Stimulated activated effector memory CD8-positive, alpha-beta T cell treated with anti-CD3 and anti-CD28 coated beads, Interleukin-12 subunit alpha, Interleukin-12 subunit beta, amount 100 ng/mL, for 72 hours (primary cell): Measurements from ENCODE around the gene SLC4A7.
"Not testable (repeated sequence)": the region's sequence is repeated elsewhere in the genome, so short reads cannot be mapped to it uniquely, and the experiment has no call there.

ENCODE experiments used
- ATAC-seq: fragments of 150-1000 bp; cut with Tn5 transposase; 2 replicates; pipeline ENCODE4 v1.10.0; 2021
- DNase-seq, 2 donors: peaks; one replicate each; pipeline ENCODE4 v3.0.0; 2021 to 2022; ENCODE audit warnings: low spot score in 2 of 2
- H3K27ac Mint-ChIP-seq: one replicate; pipeline ENCODE4 v1.8.0; 2022; ENCODE audit warnings: mild to moderate bottlenecking, mixed read lengths
- H3K36me3 Mint-ChIP-seq: one replicate; pipeline ENCODE4 v1.8.0; 2022; ENCODE audit warnings: mild to moderate bottlenecking, mixed read lengths
- H3K4me1 Mint-ChIP-seq: one replicate; pipeline ENCODE4 v1.8.0; 2022; ENCODE audit warnings: mixed read lengths
- H3K4me3 Mint-ChIP-seq: one replicate; pipeline ENCODE4 v1.8.0; 2022; ENCODE audit warnings: mild to moderate bottlenecking, mixed read lengths
- H3K9me3 Mint-ChIP-seq: one replicate; pipeline ENCODE4 v1.8.0; 2022; ENCODE audit warnings: mixed read lengths

Gene SLC4A7

DNA sequence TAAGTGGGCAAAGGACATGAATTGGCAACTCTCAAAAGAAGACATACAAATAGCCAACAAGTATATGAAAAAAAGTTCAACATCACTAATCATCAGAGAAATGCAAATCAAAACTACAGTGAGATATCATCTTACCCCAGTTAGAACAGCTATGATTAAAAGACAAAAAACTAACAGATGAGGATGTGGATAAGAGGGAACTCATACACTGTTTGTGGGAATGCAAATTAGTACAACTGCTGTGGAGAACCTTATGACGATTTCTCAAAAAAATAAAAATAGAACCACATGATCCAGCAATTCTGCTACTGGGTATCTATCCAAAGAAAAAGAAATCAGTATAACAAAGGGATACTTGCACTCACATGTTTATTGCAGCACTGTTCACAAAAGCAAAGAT is 143.7 kb downstream of the SLC4A7 start:
- H3K4me3 Mint-ChIP-seq = no peak overlapping the region
- no peak for DNase-seq
- H3K36me3 Mint-ChIP-seq = no peaks in the 10 kb centered on the region
- peaks cover 3% of the 10 kb centered on the region for H3K4me1 Mint-ChIP-seq
- no peak overlapping the region for H3K27ac Mint-ChIP-seq
- no peaks in the 10 kb centered on the region for H3K9me3 Mint-ChIP-seq
- no peak for ATAC-seq

DNA sequence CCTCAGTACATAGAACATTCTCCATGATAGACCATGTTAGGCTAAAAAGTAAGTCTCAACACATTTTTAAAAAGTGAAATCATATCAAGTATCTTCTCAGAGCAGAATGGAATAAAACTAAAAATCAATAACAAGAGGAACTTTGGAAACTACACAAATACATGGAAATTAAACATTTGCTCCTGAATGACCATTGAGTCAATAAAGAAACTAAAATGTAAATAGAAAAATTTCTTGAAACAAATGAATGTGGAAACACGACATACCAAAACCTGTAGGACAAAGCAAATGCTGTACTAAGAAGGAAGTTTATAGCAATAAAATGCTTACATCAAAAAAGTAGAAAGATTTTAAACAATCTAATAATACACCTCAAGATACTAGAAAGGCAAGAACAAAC is 148.6 kb downstream of the SLC4A7 start:
- DNase-seq (no peak), ATAC-seq (no peak)
- H3K4me1 Mint-ChIP-seq = no peaks in the 10 kb centered on the region
- no peak overlapping the region for H3K4me3 Mint-ChIP-seq
- H3K27ac Mint-ChIP-seq = no peak overlapping the region
- no peaks in the 10 kb centered on the region for H3K36me3 Mint-ChIP-seq
- no peaks in the 10 kb centered on the region for H3K9me3 Mint-ChIP-seq

DNA sequence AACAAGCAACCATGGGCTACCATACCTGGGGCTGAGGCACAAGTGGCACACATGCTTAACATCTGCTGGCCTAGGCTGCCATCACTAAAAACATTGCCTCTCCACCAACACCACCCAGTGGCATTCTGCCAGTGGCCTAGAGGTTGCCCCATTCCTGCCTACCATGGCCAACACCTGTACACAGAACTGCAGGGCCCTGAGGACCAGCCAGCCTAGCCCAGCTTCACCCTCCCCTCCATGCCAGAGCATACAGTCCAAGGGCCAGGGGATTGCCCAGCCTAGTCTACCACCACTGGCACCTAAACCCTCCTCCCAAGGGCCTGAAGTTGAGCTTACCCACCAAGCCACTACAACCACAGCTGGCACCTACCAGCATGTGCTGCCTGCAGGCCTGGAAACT is 150.3 kb downstream of the SLC4A7 start:
- H3K36me3 Mint-ChIP-seq = no peaks in the 10 kb centered on the region
- DNase-seq (no peak), ATAC-seq (peak; percentile 11)
- H3K9me3 Mint-ChIP-seq = no peaks in the 10 kb centered on the region
- no peak overlapping the region for H3K27ac Mint-ChIP-seq
- H3K4me1 Mint-ChIP-seq = no peaks in the 10 kb centered on the region
- H3K4me3 Mint-ChIP-seq = no peak overlapping the region

DNA sequence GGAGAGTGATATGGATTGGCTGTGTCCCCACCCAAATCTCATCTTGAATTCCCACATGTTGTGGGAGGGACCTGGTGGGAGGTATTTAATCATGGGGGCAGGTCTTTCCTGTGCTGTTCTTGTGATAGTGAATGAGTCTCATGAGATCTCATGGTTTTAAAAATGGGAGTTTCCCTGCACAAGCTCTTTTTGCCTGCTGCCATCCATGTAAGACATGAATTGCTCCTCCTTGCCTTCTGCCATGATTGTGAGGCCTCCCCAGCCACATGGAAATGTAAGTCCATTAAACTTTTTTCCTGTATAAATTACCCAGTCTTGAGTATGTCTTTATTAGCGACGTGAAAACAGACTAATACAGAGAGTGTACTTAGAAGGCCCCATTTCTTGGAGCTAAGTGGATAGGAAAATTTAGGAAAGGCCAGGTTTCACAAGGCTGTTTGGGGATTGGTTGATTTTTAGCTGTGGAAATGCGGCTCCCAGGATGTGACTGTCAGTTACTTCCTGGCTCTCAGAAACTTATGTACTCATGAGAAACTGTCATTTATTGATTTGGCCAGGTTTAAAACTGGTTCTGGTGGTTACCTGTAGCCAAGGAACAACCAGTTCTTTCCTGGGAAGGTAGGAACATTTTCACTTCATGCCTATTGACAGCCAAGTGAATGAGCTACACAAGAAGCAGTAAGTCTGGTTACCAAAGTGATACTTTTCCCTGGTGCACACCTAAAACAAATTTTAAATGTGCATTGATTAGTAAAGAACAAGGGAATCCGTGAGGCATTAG is 155.0 kb downstream of the SLC4A7 start:
- H3K4me1 Mint-ChIP-seq, H3K36me3 Mint-ChIP-seq, DNase-seq, H3K4me3 Mint-ChIP-seq, ATAC-seq, H3K27ac Mint-ChIP-seq, H3K9me3 Mint-ChIP-seq: not testable (repeated sequence)

DNA sequence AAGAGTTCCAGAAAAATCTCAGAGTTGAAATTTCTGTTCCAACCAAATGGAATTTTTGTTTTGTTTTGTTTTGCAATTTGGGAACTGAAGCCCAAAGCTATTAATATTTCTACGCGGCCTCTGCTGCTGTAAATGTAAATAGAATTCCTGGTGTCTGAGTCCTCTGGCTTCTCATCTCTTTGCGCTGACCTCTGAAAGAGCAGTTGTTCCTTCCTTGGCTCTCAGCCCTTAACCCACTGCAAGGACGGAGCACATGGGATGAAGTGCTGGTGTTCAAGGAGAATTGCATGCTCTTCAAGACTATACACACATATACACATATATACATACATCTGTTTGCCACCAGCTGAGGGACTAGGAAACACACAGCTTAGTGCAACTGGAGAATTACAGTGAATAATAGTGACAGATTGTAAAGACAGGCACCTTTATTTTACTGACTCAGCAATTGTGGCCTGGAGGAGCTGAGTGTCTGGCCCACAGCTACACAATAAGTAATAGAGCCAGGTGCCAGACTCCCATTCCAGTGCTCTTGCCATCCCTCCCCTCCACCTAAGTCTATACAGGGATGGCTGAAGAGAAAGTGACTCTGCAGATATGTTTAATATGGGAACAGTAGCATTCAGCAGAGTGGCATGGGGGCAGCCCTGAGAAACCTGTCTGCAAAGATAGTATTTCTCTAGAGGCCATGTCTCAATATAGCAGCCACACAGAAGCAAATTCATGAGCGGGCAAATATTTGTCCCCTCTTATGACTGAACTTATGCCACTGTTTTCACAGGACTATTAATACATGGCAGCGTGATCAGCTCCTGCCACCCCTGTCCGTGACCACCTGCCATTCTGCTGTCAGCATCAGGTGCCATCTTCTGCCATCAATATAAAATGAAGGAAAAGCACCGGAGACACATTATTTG is 157.3 kb downstream of the SLC4A7 start:
- H3K4me1 Mint-ChIP-seq = no peaks in the 10 kb centered on the region

DNA sequence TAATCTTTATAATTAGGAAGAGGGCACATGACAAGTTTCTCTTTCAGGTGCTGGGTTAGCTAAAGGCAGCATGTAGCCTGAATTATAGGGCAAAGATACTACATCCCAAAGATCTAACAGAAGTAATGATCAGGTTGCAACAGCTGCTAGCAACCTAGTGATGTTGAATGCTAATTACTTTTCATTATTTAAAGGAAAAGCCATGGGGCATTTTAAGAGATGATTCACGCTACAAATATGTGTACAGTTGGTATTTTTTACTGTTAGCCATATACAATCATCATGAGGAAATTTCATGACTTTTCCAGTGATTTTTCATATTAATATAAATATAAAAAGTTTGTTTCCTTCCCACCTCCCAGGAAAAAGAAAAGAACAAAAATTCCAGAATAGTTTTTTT is 158.0 kb downstream of the SLC4A7 start:
- no peaks in the 10 kb centered on the region for H3K36me3 Mint-ChIP-seq
- H3K9me3 Mint-ChIP-seq = peaks cover 7% of the 10 kb centered on the region
- DNase-seq = no peak
- H3K27ac Mint-ChIP-seq = no peak overlapping the region
- no peak overlapping the region for H3K4me3 Mint-ChIP-seq
- no peak for ATAC-seq
- H3K4me1 Mint-ChIP-seq = no peaks in the 10 kb centered on the region

More for the DNA sequence above, 157.3 kb downstream of the SLC4A7 start:
- Mint-ChIP-seq H3K9me3 (peaks cover 7% of the 10 kb centered on the region), H3K36me3 (no peaks in the 10 kb centered on the region), H3K4me3 (no peak overlapping the region), H3K27ac (no peak overlapping the region)
- DNase-seq = no peak
- ATAC-seq = no peak

DNA sequence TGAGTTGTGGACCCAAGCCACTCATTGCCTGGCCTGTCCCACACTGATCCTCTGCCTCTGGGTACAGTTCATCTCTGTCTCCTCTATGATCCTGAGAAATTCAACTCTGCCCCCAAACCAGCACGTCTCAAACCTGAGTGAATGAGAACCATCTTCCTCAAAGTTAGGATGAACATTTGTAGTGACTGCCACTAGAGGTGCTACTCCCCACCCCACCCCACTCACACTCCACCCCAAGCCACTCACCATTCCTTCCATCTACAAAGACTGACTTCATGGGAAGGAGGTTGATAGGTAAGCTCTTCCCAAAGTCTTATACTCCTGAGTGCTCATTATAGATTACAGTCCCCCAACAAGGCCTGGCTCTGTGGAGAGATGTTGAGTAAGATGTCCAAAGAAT is 158.8 kb downstream of the SLC4A7 start:
- H3K4me3 Mint-ChIP-seq = no peak overlapping the region
- ATAC-seq = peak; percentile 19
- no peaks in the 10 kb centered on the region for H3K36me3 Mint-ChIP-seq
- DNase-seq = no peak
- H3K9me3 Mint-ChIP-seq = peaks cover 7% of the 10 kb centered on the region
- no peaks in the 10 kb centered on the region for H3K4me1 Mint-ChIP-seq
- no peak overlapping the region for H3K27ac Mint-ChIP-seq

DNA sequence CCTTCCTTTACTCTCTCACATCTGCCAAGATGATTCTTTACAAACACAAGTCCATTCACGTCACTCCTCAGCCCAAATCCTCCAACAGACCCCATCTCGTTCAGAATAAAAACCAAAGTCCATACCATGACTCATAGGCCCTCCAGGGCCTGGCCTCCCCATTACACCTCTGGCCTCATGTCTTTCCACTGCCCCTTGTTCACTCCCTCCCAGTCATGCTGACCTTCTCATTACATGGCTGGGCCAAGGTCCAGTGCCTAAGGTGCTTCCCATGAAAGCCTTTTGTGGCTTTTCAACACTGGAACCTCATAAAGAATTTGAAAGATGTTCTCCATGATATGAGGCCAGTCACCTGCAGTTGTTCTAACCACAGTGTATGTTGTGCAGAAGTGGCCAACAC is 159.5 kb downstream of the SLC4A7 start:
- Mint-ChIP-seq H3K9me3 (peaks cover 7% of the 10 kb centered on the region), H3K36me3 (no peaks in the 10 kb centered on the region), H3K4me1 (no peaks in the 10 kb centered on the region), H3K27ac (no peak overlapping the region), H3K4me3 (no peak overlapping the region)
- DNase-seq (no peak), ATAC-seq (no peak)

DNA sequence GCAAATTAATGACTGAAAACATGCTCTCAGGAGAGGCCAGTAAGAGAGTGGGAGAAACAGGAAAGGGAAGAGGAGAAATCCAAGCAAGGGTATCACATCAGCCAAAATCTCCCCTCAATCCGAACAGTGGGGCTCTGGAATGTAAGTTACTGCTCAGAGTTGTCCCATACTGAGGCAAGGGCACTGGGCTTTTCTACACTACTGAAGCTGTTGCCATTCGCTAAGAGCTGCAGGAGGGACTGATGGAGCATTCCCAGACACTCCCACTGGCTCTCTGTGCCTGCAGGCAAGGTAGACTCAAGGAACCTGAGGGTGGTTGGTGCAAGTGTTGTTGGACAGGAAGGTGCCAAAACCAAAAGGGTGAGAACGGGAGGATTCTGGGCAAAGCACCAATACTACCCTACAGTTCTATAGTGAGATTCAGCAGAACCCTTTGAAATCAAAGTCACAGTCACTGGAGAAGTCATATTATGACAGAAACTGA is 161.1 kb downstream of the SLC4A7 start:
- no peak for ATAC-seq
- no peak for DNase-seq
- Mint-ChIP-seq H3K4me3 (no peak overlapping the region), H3K9me3 (no peaks in the 10 kb centered on the region), H3K4me1 (no peaks in the 10 kb centered on the region), H3K36me3 (no peaks in the 10 kb centered on the region), H3K27ac (no peak overlapping the region)
